DMS79 (cell line): Measurements from ENCODE around the gene TNIP1.

Source experiments
- DNase-seq: peaks from one replicate; lab custom pipeline; 2025; lab: John Stamatoyannopoulos, UW

TNIP1 gene

GRCh38 chr5:151080613-151081430 is at the start of gene TNIP1:
Gene TNIP1 (minus strand): TSS chr5:151081034. CDS start chr5:151065095, 15,939 bp downstream.
- peak; percentile 24 for DNase-seq

GRCh38 chr5:151130235-151130921 is 49.5 kb upstream of the TNIP1 start:
- no peak for DNase-seq

- DNase-seq = no peak
Observed at GRCh38 chr5:151128817-151129216, 48.0 kb upstream of the TNIP1 start.

- no peak for DNase-seq
Observed at GRCh38 chr5:151127926-151128325, 47.1 kb upstream of the TNIP1 start.

- DNase-seq = no peak
Observed at GRCh38 chr5:151126199-151126645, 45.4 kb upstream of the TNIP1 start.

- no peak for DNase-seq
Observed at GRCh38 chr5:151125421-151125820, 44.6 kb upstream of the TNIP1 start.

GRCh38 chr5:151123897-151124751 is 43.3 kb upstream of the TNIP1 start:
- DNase-seq = no peak

- DNase-seq = no peak
Observed at GRCh38 chr5:151122828-151123227, 42.0 kb upstream of the TNIP1 start.

GRCh38 chr5:151121665-151122064 is 40.8 kb upstream of the TNIP1 start:
- no peak for DNase-seq

GRCh38 chr5:151121095-151121494 is 40.3 kb upstream of the TNIP1 start:
- DNase-seq = no peak

- no peak for DNase-seq
Observed at GRCh38 chr5:151118913-151119575, 38.2 kb upstream of the TNIP1 start.

GRCh38 chr5:151115272-151115905 is 34.6 kb upstream of the TNIP1 start:
- DNase-seq = no peak

GRCh38 chr5:151113651-151114050 is 32.8 kb upstream of the TNIP1 start:
- DNase-seq = no peak

GRCh38 chr5:151110992-151111391 is 30.2 kb upstream of the TNIP1 start:
- no peak for DNase-seq

- DNase-seq = no peak
Observed at GRCh38 chr5:151110122-151110681, 29.4 kb upstream of the TNIP1 start.

- DNase-seq = no peak
Observed at GRCh38 chr5:151108566-151108965, 27.7 kb upstream of the TNIP1 start.

- no peak for DNase-seq
Observed at GRCh38 chr5:151107738-151108520, 27.1 kb upstream of the TNIP1 start.

GRCh38 chr5:151107084-151107483 is 26.2 kb upstream of the TNIP1 start:
- no peak for DNase-seq

GRCh38 chr5:151106509-151106908 is 25.7 kb upstream of the TNIP1 start:
- no peak for DNase-seq

- DNase-seq = no peak
Observed at GRCh38 chr5:151106043-151106442, 25.2 kb upstream of the TNIP1 start.
